ENCODE results near the gene KIFC3.
"Not testable (repeated sequence)": the region's sequence is repeated elsewhere in the genome, so short reads cannot be mapped to it uniquely, and the experiment has no call there.

KIFC3 gene

GRCh38 chr16:57739756-57740422, 62.4 kb downstream of the KIFC3 start:
- DNase-seq (ENCODE audit: low read depth in 2 of 2), result no peak

GRCh38 chr16:57738844-57739243, 63.4 kb downstream of the KIFC3 start:
- DNase-seq (ENCODE audit: low read depth in 2 of 2), result no peak

- peak in 1 of 2 donors; percentile 27 for DNase-seq (ENCODE audit: low read depth in 2 of 2)
Observed at GRCh38 chr16:57736419-57737351, 65.6 kb downstream of the KIFC3 start.

- no peak for DNase-seq (ENCODE audit: low read depth in 2 of 2)
Observed at GRCh38 chr16:57735755-57736418, 66.4 kb downstream of the KIFC3 start, which contains the start of gene KATNB1. Gene KATNB1, plus strand, starts transcription at chr16:57735770. Its CDS starts 1,474 bp downstream, at chr16:57737244.

GRCh38 chr16:57734925-57735754, 67.2 kb downstream of the KIFC3 start:
- peak; percentile 94 to 96 for DNase-seq (ENCODE audit: low read depth in 2 of 2)

GRCh38 chr16:57734308-57734924, 67.9 kb downstream of the KIFC3 start:
- DNase-seq (ENCODE audit: low read depth in 2 of 2), result no peak

- DNase-seq (ENCODE audit: low read depth in 2 of 2), result no peak
Observed at GRCh38 chr16:57732714-57733113, 69.6 kb downstream of the KIFC3 start.

- no peak for DNase-seq (ENCODE audit: low read depth in 2 of 2)
Observed at GRCh38 chr16:57732037-57732436, 70.3 kb downstream of the KIFC3 start.

- no peak for DNase-seq (ENCODE audit: low read depth in 2 of 2)
Observed at GRCh38 chr16:57730771-57731730, 71.2 kb downstream of the KIFC3 start.

GRCh38 chr16:57729852-57730251, 72.4 kb downstream of the KIFC3 start:
- not testable (repeated sequence) for DNase-seq (ENCODE audit: low read depth in 2 of 2)

GRCh38 chr16:57729182-57729484, 73.2 kb downstream of the KIFC3 start:
- DNase-seq (ENCODE audit: low read depth in 2 of 2), result no peak

GRCh38 chr16:57728336-57729181, 73.7 kb downstream of the KIFC3 start:
- no peak for DNase-seq (ENCODE audit: low read depth in 2 of 2)

- DNase-seq (ENCODE audit: low read depth in 2 of 2), result no peak
Observed at GRCh38 chr16:57727610-57728009, 74.7 kb downstream of the KIFC3 start.

GRCh38 chr16:57726433-57726947, 75.8 kb downstream of the KIFC3 start:
- DNase-seq (ENCODE audit: low read depth in 2 of 2), result no peak

- no peak for DNase-seq (ENCODE audit: low read depth in 2 of 2)
Observed at GRCh38 chr16:57725976-57726375, 76.3 kb downstream of the KIFC3 start.

GRCh38 chr16:57725554-57725953, 76.7 kb downstream of the KIFC3 start:
- DNase-seq (ENCODE audit: low read depth in 2 of 2), result no peak

GRCh38 chr16:57725151-57725550, 77.1 kb downstream of the KIFC3 start:
- DNase-seq (ENCODE audit: low read depth in 2 of 2), result no peak

- DNase-seq (ENCODE audit: low read depth in 2 of 2), result no peak
Observed at GRCh38 chr16:57724531-57724930, 77.8 kb downstream of the KIFC3 start.

- DNase-seq (ENCODE audit: low read depth in 2 of 2), result no peak
Observed at GRCh38 chr16:57723170-57723569, 79.1 kb downstream of the KIFC3 start.
